Non-pigmented ciliary epithelial cell (primary cell): ENCODE data around the gene C16orf54.
"Not testable (repeated sequence)": the region's sequence is repeated elsewhere in the genome, so short reads cannot be mapped to it uniquely, and the experiment has no call there.

ENCODE experiments used
- DNase-seq: peaks from one replicate; pipeline ENCODE4 v3.0.0-alpha.2; 2010; ENCODE audit warnings: low read depth

Gene C16orf54

DNA sequence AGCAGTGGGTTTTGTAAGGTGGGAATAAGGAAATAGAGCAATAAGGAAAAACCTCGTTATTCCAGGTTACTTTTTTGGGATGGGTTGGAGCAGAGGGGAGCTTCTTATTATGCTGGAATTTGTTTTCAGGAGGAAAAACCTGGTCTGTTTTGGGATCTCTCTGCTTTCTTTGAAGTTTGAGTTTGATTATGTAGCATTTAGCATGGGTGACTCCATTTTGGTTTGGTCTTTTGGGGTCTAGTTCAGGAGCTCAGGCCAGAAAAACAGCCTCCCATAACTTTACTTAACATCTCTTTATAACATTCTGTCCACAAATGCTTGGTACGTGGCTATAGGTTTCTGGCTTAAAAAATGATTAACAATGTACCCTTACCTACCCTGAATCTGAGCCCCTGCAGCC, 23.7 kb upstream of the C16orf54 start:
- no peak for DNase-seq

- DNase-seq, result no peak
Observed at GRCh38 chr16:29767062-29767461, 21.3 kb upstream of the C16orf54 start.

DNA sequence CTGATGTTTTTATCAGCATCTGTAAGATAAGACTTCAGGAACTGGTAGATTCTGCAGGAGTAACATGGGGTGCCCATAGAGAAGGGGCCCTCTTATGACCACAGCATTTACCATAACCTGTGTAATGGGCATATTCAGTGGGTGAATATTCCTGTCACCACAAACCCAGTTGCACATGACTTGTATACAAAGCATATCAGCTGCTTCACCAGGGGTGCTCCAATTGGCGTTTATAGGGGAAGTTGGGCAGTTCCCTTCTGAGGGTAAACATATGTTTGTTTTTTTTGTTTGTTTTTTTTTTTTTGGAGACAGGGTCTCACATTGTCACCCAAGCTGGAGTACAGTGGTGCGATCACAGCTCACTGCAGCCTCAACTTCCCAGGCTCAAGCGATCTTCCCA, 20.8 kb upstream of the C16orf54 start:
- no peak for DNase-seq

DNA sequence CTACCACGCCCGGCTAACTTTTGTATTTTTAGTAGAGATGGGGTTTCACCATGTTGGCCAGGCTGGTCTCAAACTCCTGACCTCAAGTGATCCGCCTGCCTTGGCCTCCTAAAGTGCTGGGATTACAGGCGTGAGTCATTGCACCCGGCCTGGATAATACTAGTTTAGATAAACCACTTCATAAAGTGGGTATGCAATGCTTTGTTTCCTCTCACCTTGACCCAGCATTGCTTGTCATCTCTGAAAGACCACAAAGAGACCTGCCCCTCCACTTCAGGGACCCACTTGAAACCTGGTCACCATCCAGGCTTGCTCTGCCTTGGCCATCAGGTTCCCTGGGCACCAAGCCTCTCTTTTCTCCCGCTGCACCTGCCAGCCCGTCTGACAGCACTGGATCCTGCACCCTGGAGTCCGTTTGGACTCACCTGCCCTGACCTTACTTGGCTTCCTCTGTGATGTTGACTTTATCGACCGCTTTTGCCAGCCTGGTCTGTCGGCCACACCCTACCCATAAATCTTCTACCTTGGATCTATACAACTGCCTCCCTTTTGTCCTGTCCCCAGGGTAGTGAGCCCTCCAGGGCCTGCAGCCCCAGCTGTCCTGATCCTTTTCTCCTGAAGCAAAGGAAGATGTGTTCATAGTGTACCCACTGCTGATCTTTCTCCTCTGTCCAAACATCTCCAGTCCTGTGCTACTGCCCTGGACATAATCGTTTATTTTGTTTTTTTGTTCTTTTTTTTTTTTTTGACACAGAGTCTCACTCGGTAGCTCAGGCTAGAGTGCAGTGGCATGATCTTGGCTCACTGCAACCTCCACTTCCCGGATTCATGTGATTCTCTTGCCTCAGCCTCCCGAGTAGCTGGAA, 19.6 kb upstream of the C16orf54 start:
- no peak for DNase-seq

GRCh38 chr16:29763326-29763725, 17.5 kb upstream of the C16orf54 start:
- DNase-seq, result no peak

- no peak for DNase-seq
Observed at GRCh38 chr16:29761882-29762281, 16.1 kb upstream of the C16orf54 start.

- DNase-seq, result not testable (repeated sequence)
Observed at GRCh38 chr16:29761280-29761651, 15.5 kb upstream of the C16orf54 start.

DNA sequence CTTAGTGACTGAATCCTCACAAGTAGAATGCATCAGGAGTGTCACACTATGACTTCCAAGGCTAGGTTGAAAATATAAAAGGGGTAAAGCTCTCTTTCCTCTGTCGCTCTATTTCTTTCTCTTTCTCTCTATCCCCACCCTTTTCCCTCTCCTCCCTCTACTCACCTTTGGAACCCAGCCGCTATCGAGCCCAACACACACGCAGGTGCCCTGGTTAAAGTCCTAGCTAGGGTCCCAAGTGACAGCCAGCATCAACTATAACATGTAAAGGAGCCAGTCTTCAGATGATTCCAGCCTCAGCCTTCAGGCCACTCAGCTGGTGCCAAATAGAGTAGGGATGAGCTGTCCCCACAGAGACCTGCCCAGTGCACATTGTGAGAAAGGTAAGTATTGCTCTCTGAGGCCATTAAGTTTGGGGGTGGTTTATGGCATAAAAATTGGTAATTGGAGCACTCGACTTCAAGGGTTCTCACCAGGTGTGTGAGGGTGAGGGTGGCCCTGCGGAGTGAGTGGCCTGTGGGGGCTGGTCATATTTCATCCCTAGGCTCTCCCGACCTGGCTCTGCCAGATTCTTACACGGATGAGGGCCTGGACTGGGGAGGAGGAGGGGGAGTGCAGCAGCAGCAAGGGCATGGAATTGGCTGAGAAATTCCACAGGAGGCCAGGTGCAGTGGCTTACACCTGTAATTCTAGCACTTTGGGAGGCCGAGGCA, 14.9 kb upstream of the C16orf54 start:
- no peak for DNase-seq

- peak; percentile 32 for DNase-seq
Observed at GRCh38 chr16:29757950-29758466, 12.2 kb upstream of the C16orf54 start.

GRCh38 chr16:29757086-29757485, 11.3 kb upstream of the C16orf54 start:
- not testable (repeated sequence) for DNase-seq

DNA sequence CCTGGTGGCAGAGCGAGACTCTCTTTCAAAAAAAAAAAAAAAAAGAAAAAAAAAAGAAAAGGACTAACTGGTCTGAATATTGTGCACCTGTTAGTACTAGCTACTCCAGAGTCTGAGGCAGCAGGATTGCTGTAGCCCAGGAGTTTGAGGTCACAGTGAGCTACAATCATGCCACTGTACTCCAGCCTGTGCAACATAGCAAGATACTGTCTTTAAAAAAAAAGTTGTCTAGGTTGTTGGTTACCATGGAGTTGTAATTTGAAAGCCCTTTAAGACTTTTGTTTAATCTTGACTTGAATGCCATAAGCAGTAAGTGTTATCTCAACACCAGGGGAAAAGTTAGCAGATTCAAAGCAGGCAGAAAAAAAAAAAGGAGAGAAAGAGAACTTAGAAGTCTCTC, 10.9 kb upstream of the C16orf54 start:
- no peak for DNase-seq

GRCh38 chr16:29753516-29753915, 7.7 kb upstream of the C16orf54 start:
- DNase-seq, result no peak

GRCh38 chr16:29748760-29749149, 3.0 kb upstream of the C16orf54 start:
- not testable (repeated sequence) for DNase-seq

- no peak for DNase-seq
Observed at GRCh38 chr16:29747947-29748759, 2.4 kb upstream of the C16orf54 start.

DNA sequence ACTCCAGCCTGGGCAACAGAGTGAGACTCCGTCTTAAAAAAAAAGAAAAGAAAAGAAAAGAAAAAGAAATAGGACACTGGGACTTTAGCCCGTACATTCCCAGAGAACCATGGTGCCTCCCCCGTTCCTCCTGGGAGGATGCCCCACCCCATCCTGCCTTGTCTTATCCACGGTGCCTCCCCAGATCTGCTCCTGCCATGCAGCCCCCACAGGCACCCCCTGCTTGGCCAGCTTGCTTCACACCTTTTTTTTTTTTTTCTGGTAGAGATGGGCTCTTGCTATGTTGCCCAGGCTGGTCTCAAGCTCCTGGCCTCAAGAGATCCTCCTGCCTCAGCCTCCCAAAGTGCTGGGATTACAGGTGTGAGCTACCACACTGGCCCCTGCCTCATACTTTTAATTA, 728 bp upstream of the C16orf54 start:
- DNase-seq, result not testable (repeated sequence)

DNA sequence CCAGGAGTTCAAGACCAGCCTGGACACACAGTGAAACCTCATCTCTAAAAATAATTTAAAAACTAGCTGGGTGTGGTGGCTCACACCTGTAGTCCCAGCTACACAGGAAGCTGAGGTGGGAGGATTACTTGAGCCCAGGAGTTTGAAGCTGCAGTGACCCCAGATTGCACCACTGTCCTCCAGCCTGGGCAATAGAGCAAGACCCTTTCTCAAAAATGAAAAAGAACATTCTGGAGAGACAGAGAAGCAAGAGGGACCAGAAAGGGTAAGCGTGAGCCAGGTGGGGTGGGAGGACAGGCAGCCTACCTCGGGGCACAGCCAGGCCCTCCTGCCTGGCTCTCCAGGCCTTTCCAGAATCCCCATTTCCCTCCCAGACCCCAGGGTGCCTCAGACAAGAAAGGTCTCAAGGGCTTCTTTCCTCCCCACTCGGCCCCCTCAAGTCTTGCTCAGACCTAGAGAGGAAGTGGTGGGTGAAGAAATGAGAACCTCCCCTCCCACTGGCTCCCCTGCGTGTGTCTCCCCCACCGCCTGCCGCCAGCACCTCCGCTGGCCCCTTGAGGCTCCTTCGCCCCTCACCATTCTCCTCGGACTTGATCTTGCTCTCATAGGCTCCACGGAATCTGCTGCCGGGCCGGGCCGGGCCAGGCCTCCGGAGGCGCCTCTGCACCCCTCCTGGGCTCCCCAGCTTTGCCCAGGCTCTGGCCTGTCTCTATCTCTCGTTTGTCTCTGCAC, 503 bp downstream of the C16orf54 start:
- DNase-seq, result no peak

- DNase-seq, result no peak
Observed at GRCh38 chr16:29744541-29745101, 1.2 kb downstream of the C16orf54 start.

DNA sequence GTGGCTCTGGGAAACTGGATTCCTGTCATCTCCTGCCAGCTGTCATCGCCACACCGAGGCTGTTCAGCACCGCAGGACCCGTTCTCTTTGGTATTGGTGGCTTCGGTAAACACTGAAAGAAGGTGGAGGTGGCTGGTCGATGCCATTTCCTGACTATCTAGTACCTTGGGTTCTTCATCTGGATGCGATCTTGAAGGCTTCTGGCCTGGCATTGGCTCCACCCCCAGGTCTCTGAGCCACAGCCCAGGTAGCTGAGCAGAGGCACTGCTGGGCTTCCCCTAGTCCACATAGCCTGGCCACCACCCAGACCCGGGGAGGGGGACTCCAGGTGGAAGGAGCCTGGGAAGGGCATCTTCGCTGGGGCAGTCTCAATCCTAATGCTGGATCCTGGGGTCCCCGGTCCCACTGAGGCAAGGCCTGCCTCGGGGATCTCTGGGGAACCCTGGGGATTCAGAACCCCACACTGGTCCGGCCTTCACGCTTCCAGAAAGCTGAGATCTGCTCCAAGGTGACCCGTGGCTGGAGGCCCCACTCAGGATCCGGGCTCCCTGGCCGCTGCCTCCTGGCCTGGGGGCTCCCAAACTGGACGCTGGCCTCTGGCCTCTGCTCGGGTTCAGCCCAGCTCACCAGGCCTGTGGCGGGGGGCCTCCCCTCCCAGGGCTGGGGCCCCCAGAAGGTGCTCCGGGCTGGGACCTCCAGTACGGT, 1.8 kb downstream of the C16orf54 start:
- DNase-seq, result no peak

- DNase-seq, result no peak
Observed at GRCh38 chr16:29743475-29743826, 2.3 kb downstream of the C16orf54 start.

DNA sequence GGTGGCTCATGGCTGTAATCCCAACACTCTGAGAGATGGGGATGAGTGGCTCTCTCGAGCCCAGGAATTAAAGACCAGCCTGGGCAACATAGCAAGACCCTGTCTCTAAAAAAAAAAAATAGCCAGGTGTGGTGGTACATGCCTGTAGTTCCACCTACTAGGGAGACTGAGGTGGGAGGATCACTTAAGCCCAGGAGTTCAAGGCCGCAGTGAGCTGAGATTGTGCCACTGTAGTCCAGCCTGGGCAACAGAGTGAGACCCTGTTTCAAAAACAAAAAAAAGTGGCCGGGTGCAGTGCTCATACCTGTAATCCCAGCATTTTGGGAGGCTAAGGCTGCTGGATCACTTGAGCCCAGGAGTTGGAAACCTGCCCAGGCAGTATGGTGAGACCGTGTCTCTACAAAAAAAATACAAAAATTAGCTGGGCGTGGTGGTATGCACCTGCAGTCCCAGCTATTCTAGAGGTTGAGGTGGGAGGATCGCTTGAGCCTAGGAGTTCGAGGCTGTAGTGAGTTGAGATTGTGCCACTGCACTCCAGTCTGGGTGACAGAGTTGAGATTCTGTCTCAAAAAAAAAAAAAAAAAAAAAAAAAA, 3.0 kb downstream of the C16orf54 start:
- DNase-seq, result no peak
